Measurements from ENCODE around the gene CYP2A7.
"Not testable (repeated sequence)": the region's sequence is repeated elsewhere in the genome, so short reads cannot be mapped to it uniquely, and the experiment has no call there.

The CYP2A7 gene

DNA sequence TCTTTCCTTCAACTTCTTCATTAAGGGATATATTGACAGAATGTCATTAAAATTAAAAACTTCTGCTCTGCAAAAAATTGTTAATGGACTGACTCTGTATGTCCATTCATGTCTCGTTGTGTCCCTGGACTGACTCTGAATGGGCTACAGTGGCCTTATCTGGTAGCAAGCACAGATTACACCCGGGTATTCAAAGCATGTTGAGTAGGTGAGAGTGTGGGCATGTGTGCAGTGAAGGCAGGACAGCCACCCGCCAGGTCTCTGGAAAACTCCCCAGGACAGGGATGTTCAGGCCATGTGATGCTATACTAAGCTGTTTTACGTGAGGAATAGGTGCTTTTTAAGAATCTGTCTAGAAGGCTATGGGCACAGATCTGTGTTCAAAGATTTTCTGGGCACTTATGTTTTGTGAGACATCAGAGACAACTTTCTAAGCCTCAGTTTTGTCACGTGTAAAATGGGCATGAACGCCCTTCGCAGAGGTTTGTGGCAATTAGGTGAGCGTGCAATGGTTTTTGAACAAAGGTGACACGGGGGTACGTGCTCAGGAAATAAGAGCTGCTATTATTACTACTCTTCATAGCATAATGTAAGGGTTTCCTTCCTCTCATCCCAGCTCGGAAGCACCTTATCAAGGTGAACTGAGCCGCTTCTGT lies 38.9 kb downstream of the CYP2A7 start:
- DNase-seq (ENCODE audit: low read depth in 2 of 2) = not testable (repeated sequence)

DNA sequence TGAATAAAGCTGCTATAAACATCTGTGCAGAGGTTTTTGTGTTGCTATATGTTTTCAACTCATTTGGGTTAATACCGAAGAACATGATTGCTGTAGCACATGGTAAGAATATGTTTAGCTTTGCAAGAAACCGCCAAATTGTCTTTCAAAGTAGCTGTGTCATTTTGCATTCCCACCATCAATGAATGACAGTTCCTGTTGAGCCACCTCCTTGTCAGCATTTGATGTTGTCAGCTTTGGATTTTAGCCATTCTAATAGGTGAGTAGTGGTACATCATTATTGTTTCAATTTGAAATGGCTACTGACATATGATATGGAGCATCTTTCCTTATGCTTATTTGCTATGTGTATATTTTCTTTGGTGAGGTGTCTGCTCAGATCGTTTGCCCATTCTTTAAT lies 40.0 kb downstream of the CYP2A7 start:
- not testable (repeated sequence) for DNase-seq (ENCODE audit: low read depth in 2 of 2)

DNA sequence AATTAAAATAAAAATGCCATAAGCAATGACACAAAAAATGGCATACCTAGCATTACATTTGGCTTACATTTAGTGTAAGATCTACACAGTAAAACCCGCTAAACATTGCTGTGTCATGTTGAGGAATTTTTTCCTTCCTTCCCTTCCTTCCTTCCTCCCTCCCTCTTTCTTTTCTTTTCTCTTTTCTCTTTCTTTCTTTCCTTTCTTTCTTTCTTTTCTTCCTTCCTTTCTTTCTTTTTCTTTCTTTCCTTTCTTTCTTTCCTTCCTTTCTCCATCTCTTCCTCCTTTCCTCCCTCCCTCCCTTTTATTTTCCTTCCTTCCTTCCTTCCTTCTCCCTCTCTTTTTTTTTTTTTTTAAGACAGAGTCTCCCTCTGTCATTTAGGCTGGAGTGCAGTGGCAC lies 43.6 kb downstream of the CYP2A7 start:
- not testable (repeated sequence) for DNase-seq (ENCODE audit: low read depth in 2 of 2)

DNA sequence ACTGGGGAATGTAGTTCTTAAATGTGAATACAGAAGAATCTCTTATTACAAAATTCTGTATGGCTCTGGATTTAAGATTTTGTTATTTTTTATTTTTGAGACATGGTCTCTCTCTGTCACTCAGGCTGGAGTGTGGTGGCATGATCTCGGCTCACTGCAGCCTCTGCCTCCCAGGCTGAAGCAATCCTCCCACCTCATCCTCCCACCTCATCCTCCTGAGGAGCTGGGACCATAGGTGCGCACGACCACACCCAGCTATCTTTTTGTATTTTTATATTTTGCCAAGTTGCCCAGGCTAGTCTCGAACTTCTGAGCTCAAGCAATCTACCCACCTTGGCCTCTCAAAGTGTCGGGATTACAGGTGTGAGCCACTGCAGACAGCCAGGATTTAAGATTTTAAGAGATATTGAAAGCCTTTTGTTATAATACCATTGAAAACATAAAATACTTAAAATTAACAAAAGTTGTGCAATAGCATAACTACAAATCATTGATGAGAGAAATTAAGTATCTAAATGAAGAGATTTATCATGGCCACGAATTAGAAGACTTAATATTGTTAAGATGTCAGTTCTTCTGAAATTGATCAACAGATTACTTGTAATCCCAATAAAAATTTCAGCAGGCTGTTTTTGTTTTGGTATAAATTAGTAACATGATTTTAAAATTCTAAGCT lies 45.1 kb downstream of the CYP2A7 start:
- no peak for DNase-seq (ENCODE audit: low read depth in 2 of 2)

DNA sequence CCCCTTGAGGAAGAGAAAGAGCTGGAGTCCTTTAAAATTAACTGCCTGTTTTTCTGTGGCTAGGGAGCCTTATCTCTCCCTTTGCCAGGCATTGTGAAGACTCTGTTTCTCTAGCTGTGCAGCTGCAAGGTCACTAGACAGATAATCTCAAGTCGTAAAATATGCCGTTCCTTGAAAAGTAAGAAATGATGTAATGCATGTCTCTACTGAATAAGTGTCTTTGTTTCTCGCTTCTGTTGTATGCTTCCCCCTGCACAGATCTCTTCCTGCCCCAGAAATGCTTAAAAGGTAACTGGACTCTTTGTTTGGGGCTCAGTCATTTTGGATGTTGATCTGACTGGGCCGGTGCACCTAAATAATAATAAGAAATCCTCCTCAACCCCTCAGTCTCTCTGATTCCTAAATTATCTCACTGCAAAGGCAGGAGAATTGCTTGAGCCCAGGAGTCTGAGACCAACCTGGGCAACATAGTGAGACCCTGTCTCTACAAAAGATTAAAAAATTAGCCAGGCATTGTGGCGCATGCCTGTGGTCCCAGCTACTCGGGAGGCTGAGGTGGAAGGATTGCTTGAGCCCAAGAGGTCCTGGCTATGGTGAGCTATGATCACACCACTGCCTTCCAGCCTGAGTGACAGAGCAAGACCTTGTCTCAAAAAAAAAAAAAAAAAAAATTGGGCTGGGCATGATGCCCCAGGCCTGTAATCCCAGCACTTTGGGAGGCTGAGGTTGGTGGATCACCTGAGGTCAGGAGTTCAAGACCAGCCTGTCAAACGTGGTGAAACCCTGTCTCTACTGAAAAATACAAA lies 48.1 kb downstream of the CYP2A7 start:
- DNase-seq (ENCODE audit: low read depth in 2 of 2) = not testable (repeated sequence)

DNA sequence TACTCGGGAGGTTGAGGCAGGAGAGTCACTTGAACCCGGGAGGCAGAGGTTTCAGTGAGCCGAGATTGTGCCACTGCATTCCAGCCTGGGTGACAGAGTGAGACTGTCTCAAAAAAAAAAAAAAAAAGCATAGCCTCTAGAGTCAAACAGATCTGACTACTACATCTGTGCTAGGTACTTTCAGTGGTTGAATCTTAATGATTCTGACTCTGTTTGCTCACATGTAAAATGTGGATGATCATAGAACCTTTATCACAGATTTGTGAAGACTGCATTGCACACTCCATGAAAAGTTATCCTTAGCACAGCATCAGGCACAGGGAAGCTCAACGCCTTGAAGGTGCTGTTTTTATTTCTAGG lies 49.6 kb downstream of the CYP2A7 start:
- DNase-seq (ENCODE audit: low read depth in 2 of 2) = not testable (repeated sequence)

DNA sequence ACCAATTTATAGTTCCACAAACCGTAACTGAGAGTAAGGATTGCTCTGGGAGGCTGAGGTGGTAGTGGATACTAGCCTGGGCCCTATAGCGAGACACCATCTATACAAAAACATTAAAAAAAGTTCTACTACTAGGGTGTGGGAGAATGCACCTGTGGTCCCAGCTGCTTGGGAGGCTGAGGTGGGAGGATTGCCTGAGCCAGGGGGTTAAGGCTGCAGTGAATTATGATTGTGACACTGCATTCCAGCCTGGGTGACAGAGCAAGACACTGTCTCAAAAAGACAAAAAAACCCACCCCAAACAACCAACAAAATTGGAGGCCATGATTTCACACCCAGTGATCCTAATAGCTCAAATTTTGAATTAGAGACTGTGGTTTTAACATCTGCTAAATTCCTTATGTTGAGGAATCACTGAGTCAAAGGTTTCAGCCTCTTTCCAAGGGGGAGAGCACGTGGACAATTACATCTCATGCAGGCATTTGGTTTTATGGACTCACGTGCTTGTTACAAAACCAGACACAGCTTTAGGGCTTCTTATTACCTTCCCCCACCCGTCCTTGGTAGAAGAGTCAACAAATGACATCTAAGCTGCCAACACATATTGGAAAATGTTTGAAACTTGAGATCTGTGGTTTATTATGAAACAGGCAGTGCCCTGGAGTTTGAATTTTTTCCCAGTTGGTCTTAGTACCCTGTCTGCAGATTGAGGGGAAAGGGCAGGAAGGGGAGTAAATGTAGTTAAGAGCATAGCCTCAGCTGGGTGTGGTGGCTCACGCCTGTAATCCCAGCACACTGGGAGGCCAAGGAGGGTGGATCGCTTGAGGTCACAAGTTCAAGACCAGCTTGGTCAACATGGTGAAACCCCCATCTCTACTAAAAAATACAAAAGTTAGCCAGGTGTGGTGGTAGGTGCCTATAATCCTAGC lies 50.3 kb downstream of the CYP2A7 start:
- DNase-seq (ENCODE audit: low read depth in 2 of 2) = no peak

DNA sequence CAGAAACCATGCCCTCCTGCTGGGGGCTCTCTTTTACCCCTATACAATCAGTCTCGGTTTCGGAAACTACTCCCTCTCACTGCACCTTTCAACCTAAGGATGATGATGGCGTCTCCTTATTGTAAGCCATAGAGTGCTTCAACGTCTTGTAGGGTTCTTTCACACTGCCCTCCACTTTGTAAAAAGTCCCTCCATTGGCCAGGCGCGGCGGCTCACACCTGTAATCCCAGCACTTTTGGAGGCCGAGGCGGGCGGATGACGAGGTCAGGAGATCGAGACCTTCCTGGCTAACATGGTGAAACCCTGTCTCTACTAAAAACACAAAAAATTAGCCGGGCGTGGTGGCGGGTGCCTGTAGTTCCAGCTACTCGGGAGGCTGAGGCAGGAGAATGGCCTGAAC lies 51.3 kb downstream of the CYP2A7 start:
- DNase-seq (ENCODE audit: low read depth in 2 of 2) = not testable (repeated sequence)

DNA sequence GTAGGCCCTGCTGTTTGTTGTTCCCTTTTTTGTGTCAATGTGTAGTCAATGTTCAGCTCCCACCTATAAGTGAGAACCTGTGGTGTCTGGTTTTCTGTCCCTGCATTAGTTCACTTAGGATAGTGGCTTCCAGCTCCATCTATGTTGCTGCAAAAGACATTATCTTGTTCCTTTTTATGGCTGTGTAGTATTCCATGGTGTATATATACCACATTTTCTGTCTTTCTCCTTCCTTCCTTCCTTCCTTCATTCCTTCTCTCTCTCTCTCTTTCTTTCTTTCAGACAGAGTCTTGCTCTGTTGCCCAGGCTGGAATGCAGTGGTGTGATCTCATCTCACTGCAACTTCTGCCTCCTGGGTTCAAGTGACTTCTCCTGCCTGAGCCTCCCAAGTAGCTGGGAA lies 52.8 kb downstream of the CYP2A7 start:
- no peak for DNase-seq (ENCODE audit: low read depth in 2 of 2)

DNA sequence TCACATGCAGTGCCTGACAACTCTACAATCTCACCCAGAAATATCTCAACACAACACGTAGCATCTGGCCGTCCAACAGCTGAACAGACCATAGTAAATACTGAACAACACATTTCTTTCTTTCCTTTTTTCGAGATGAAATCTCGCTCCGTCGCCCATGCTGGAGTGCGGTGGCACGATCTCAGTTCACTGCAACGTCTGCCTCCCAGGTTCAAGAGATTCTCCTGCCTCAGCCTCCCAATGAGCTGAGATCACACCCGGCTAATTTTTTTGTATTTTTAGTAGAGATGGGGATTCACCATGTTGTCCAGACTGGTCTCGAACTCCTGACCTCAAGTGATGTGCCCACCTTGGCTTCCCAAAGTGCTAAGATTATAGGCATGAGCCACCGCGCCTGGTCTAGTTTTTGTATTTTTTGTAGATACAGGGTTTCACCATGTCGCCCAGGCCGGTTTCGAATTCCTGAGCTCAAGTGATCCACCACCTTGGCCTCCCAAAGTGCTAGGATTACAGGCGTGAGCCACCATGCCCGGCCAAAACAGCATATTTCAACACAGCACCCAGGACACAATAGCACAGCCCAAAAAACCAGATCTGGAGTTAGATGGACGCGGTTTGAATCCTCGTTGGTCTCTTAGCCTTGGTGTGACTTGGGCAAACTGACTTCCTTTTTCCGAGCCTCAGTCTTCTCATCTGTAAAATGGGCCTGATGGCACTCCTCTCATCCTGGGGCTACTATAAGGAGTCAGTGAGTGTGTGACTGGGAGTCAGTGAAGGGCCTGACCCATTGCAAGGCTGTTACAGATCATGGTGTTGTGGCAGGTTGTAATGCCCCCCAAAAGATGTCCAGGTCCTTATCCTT lies 54.4 kb downstream of the CYP2A7 start:
- no peak for DNase-seq (ENCODE audit: low read depth in 2 of 2)

DNA sequence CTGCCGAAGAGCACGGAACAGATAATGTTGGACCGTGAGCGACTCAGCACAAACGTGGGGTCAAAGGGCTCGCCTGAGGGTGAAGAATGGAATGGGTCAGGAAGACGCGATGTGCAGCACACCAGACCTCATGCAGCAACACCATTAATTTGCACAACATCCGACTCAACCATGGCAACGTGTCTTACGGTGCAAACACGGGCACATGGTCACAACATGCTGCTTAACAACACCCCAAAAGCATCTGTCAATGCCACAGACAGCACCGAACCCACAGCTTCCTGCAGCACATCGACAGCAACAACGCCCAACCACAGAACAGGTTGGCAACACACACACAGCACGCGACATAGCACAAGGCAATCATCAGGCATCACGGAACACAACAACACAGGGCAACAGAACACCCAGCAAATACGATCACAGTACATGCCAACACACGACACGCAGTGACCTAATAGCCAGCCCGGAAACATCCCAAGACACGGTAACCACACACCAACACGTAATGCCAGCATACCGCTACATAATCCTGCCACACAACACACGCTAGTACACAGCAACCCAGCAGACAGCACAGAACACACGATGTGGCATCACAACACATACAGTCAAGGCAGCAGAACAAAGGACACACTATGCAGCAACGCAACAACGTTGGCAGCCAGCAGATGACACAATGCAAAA lies 55.2 kb downstream of the CYP2A7 start:
- DNase-seq (ENCODE audit: low read depth in 2 of 2) = not testable (repeated sequence)

DNA sequence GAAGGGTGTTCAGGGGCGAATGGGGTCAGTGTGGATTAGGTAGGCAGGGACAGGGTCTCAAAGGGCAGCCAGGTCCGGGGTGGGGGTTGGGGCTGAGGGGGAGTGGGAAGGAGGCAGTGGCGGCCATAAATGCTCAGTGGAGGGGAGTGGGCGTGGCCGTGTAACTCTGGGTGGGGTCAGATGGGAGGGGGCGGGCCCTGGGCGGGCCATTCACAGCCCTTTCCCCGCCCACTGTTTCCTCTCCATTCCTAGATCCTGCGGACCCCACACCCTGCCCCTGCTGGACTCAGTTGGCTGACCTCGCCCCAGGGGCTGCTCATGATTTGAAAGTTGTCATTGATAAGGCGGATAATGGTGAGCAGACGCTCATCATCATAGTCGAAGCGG lies 55.7 kb downstream of the CYP2A7 start:
- not testable (repeated sequence) for DNase-seq (ENCODE audit: low read depth in 2 of 2)

DNA sequence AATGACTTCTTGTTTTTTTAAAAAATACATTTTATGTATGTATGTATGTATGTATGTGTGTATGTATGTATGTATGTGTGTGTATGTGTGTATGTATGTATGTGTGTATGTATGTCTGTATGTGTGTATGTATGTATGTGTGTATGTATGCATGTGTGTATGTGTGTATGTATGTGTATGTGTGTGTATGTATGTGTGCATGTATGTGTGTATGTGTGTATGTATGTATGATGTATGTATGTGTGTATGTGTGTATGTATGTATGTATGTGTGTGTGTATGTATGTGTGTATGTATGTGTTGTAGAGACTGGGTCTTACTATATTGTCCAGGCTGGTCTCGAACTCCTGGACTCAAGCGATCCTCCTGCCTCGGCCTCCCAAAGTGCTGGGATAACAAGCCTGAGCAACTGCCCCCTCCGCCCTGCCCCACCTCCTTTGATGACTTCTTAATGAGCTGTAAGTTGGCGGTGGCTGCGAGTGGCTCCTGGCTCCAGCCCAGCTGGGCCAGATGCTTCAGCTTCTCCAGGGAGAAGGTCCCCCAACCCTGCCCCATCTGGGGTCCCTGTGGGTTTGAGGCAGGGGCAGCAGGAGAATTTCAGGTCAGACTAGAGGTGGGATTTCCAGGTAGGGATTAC lies 56.5 kb downstream of the CYP2A7 start:
- not testable (repeated sequence) for DNase-seq (ENCODE audit: low read depth in 2 of 2)
